GM18517 (cell line): ENCODE measurements around the gene RRP1B.
"Not testable (repeated sequence)": the region's sequence is repeated elsewhere in the genome, so short reads cannot be mapped to it uniquely, and the experiment has no call there.

Experiments
- ATAC-seq: cut with Tn5 transposase; IDR thresholded peaks from one replicate; pipeline ENCODE4 v1.9.1; 2021; ENCODE audit warnings: mild to moderate bottlenecking, moderate library complexity; ENCODE audit not compliant: unreplicated experiment

RRP1B gene

GRCh38 chr21:43639470-43640353 lies 19.6 kb upstream of the RRP1B start:
- ATAC-seq: no peak

GRCh38 chr21:43640400-43640799 lies 19.0 kb upstream of the RRP1B start:
- ATAC-seq: no peak

GRCh38 chr21:43643193-43643592 lies 16.2 kb upstream of the RRP1B start:
- ATAC-seq: no peak

- ATAC-seq: no peak
These were observed 15.3 kb upstream of the RRP1B start for GRCh38 chr21:43644071-43644470.

GRCh38 chr21:43644609-43645008 lies 14.8 kb upstream of the RRP1B start:
- ATAC-seq: no peak

GRCh38 chr21:43645136-43645891 lies 14.0 kb upstream of the RRP1B start:
- ATAC-seq: no peak

GRCh38 chr21:43645976-43646375 lies 13.4 kb upstream of the RRP1B start:
- no peak for ATAC-seq

- ATAC-seq: no peak
These were observed 12.7 kb upstream of the RRP1B start for GRCh38 chr21:43646550-43647260.

GRCh38 chr21:43648171-43648570 lies 11.2 kb upstream of the RRP1B start:
- no peak for ATAC-seq

- not testable (repeated sequence) for ATAC-seq
These were observed 7.4 kb upstream of the RRP1B start for GRCh38 chr21:43651926-43652325.

GRCh38 chr21:43652616-43653015 lies 6.7 kb upstream of the RRP1B start:
- no peak for ATAC-seq

GRCh38 chr21:43653626-43654025 lies 5.7 kb upstream of the RRP1B start:
- ATAC-seq: no peak

- ATAC-seq: no peak
These were observed 4.4 kb upstream of the RRP1B start for GRCh38 chr21:43654806-43655489.

GRCh38 chr21:43657355-43658087 lies 1.8 kb upstream of the RRP1B start:
- no peak for ATAC-seq

GRCh38 chr21:43658088-43658741 lies 1.1 kb upstream of the RRP1B start:
- ATAC-seq: no peak

- ATAC-seq: no peak
These were observed 608 bp upstream of the RRP1B start for GRCh38 chr21:43658769-43659135.

- ATAC-seq: no peak
These were observed 2.9 kb downstream of the RRP1B start for GRCh38 chr21:43662286-43662685.

- ATAC-seq: no peak
These were observed 3.7 kb downstream of the RRP1B start for GRCh38 chr21:43663033-43663432.

GRCh38 chr21:43664358-43664757 lies 5.0 kb downstream of the RRP1B start:
- no peak for ATAC-seq

GRCh38 chr21:43665879-43666278 lies 6.5 kb downstream of the RRP1B start:
- no peak for ATAC-seq
